ENCODE results near the gene KCNJ10.

- no peak for TF ChIP-seq CTCF (IDR thresholded peaks at IDR 0.05)
- no peak for TF ChIP-seq POLR2A (IDR thresholded peaks at IDR 0.05)
- no peak for TF ChIP-seq EP300 (IDR thresholded peaks at IDR 0.05)
- no peak for TF ChIP-seq POLR2AphosphoS5 (IDR thresholded peaks at IDR 0.05)
These were observed 28.2 kb upstream of the KCNJ10 start, which contains the start of gene IGSF8 for GRCh38 chr1:160097911-160098851.

Measured in suprapubic skin (tissue), 4 donors.